ENCODE data around the gene TSFM.

- peak; percentile 93 to 97 (median 96) for TF ChIP-seq CTCF (IDR thresholded peaks at IDR 0.05)
- TF ChIP-seq POLR2AphosphoS5 (IDR thresholded peaks at IDR 0.05; ENCODE audit: insufficient read depth in 1 of 2, low read depth in 1 of 2) = peak; percentile 89 to 98
- peak in 1 of 2 donors; percentile 39 for TF ChIP-seq POLR2A (IDR thresholded peaks at IDR 0.05)
Measured at GRCh38 chr12:57782608-57783465, at the start of gene TSFM.

All from vagina (tissue), 2 donors.